ENCODE results near the gene MSGN1. TPM values are rescaled to one million over a fixed set of nuclear protein-coding genes. Genes with fewer than 3 reads are reported as not detected.
A peak's percentile ranks its signal among the peaks of the same experiment; 100 is the strongest.

The MSGN1 gene, protein sequence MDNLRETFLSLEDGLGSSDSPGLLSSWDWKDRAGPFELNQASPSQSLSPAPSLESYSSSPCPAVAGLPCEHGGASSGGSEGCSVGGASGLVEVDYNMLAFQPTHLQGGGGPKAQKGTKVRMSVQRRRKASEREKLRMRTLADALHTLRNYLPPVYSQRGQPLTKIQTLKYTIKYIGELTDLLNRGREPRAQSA
- not detected in 2 replicates for total RNA-seq (2014; rRNA removed; shearing (Covaris generic))
- polyA plus RNA-seq (2015; cell fraction: cytosol; rRNA removed) = not detected in 2 replicates
- polyA plus RNA-seq (2015; cell fraction: nucleus; rRNA removed) = not detected in 2 replicates

DNA sequence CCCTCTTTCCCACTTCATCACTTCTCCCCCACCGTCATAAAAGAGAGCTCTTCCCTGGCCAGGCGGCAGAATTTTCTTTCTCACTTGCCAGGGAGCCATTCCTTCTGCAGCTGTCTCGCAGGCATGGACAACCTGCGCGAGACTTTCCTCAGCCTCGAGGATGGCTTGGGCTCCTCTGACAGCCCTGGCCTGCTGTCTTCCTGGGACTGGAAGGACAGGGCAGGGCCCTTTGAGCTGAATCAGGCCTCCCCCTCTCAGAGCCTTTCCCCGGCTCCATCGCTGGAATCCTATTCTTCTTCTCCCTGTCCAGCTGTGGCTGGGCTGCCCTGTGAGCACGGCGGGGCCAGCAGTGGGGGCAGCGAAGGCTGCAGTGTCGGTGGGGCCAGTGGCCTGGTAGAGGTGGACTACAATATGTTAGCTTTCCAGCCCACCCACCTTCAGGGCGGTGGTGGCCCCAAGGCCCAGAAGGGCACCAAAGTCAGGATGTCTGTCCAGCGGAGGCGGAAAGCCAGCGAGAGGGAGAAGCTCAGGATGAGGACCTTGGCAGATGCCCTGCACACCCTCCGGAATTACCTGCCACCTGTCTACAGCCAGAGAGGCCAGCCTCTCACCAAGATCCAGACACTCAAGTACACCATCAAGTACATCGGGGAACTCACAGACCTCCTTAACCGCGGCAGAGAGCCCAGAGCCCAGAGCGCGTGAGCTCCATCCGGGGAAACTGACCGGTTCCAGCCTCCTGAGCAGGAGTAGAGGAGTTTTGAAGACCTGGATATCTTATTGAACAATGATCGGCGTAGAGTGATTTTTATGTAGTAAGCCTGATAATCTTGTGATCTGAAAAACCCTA lies at the start of gene MSGN1:
TSS of gene MSGN1 (plus strand) at position 65 of the 850 bp plus-strand sequence. CDS start at position 124, 59 bp downstream.
- in situ Hi-C loops (cut with HindIII; ENCODE audit: low pct_unique_long_range_greater_than_20kb, low sequenced_read_pairs) = no loop called here
- DNase-seq (ENCODE audit: low read depth, low spot score) = no peak

DNA sequence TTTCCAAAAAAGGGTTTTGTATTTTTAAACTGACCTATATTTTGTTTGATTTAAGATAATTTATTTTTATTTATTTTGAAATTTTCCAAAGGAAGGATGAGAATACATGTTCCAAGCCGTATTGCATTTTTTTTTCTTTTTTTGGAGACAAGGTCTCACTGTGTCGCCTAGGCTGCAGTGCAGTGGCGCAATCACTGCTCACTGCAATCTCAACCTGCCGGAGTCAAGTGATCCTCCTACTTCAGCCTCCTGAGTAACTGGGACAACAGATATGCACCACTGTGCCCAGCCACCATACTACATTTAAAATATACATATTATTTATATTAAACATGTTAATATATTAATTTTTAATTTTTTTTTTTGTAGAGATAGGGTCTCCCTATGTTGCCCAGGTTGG lies 47.4 kb upstream of the MSGN1 start:
- in situ Hi-C loops (cut with HindIII; ENCODE audit: low pct_unique_long_range_greater_than_20kb, low sequenced_read_pairs) = no loop called here

DNA sequence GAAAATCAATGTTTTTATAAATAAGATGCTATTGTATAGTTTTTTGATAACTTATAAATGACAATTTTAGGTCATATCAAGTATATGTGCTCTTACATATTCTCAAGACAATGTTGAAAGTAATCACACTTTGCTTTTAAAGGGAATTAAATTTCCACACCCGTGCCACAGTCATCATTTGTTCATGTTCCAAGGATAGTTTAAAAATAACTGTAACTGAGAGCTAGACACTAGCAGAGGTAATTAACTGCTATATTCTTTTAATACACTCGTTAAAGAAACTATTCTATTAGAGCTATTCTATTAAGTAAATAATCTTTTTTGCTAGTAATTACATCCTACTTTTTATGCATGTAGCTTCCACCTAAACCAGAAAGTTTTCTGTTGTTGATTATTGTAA lies 44.3 kb upstream of the MSGN1 start:
- in situ Hi-C loops (cut with HindIII; ENCODE audit: low pct_unique_long_range_greater_than_20kb, low sequenced_read_pairs) = no loop called here
- no peak for DNase-seq (ENCODE audit: low read depth, low spot score)

More for the DNA sequence above, 47.4 kb upstream of the MSGN1 start:
- DNase-seq (ENCODE audit: low read depth, low spot score) = no peak

DNA sequence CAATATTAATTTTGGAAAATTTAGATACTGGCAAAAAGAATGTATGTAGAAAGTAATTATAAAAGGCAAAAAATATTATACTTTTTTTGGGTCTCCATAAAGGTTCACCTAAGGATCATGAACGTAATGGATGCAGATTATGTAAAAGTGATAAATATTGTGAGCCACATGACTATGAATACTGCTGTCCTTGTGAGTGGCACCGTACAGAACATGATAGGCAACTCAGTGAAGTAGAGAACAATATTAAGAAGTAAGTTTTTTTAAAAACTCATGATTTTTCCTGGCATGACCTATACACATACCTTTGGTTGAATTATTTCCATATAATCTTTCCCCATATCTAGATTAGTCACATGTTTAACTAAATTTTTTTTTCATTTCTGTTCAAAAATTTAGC lies 43.7 kb upstream of the MSGN1 start:
- no peak for DNase-seq (ENCODE audit: low read depth, low spot score)
- in situ Hi-C loops (cut with HindIII; ENCODE audit: low pct_unique_long_range_greater_than_20kb, low sequenced_read_pairs) = no loop called here

DNA sequence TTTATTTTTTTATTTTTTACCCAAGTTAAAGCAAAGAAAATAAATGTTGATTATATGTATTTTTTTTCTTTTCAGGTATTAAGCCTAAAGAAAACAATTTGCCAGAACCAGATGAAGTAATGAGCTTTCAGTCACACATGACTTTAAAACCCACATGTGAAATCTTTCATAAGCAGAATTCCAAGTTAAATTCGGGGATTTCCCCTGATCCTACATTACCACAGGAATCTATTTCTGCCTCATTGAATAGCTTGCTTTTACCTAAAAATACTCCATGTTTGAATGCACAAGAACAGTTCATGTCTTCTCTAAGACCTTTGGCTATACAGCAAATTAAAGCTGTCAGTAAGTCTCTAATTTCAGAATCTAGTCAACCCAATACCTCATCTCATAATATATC lies 35.7 kb upstream of the MSGN1 start:
- in situ Hi-C loops (cut with HindIII; ENCODE audit: low pct_unique_long_range_greater_than_20kb, low sequenced_read_pairs) = no loop called here

DNA sequence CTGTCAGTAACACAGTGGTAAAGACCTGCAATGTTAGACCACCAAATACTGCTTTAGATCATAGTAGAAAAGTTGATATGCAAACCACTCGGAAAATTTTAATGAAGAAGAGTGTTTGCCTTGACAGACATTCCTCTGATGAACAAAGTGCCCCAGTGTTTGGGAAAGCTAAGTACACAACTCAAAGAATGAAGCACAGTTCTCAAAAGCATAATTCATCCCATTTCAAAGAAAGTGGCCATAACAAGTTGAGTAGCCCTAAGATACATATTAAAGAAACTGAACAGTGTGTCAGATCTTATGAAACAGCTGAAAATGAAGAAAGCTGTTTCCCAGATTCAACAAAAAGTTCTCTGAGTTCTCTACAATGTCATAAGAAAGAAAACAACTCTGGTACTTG lies 34.8 kb upstream of the MSGN1 start:
- peak; percentile 80 for DNase-seq (ENCODE audit: low read depth, low spot score)
- in situ Hi-C loops (cut with HindIII; ENCODE audit: low pct_unique_long_range_greater_than_20kb, low sequenced_read_pairs) = no loop called here

More for the DNA sequence above, 35.7 kb upstream of the MSGN1 start:
- DNase-seq (ENCODE audit: low read depth, low spot score) = peak; percentile 17

DNA sequence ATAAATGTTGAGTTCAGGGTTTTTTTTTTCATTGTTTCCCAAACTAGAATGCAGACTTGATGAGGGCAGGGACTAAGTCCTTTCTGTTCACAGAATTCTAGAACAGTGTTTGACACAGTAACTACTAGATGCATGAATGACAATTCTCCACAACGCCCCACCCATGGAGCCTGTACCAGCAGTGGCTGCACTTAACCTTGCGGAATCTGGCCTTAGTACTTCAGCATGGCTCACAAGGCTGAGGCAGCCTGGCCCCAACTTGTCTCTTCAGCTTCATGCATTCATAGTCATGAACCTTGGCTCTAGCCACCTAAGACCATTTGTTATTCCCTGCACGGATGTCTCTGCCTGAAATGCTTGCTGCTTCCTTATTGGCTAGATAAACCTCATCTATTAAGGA lies 29.5 kb upstream of the MSGN1 start:
- in situ Hi-C loops (cut with HindIII; ENCODE audit: low pct_unique_long_range_greater_than_20kb, low sequenced_read_pairs) = no loop called here

DNA sequence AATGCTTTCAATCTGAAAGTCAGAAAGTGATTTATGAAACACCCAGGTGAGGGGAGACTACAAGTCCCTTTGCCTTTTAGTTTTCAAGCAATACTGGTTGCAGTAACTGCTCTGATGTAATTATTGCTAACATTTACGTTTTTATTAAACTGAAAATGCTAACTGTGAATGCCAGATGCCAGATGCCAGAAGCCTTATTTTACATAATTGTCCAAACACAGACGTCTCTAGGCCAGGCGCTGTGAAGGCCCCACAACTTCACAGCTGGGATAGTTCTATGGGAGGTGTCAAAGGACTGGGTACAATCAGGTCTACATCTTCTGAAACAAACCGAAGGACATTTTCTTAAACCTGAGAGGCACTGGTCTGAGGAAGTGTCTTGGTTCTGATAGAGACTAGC lies 27.5 kb upstream of the MSGN1 start:
- no peak for DNase-seq (ENCODE audit: low read depth, low spot score)
- in situ Hi-C loops (cut with HindIII; ENCODE audit: low pct_unique_long_range_greater_than_20kb, low sequenced_read_pairs) = no loop called here

More for the DNA sequence above, 29.5 kb upstream of the MSGN1 start:
- DNase-seq (ENCODE audit: low read depth, low spot score) = no peak

DNA sequence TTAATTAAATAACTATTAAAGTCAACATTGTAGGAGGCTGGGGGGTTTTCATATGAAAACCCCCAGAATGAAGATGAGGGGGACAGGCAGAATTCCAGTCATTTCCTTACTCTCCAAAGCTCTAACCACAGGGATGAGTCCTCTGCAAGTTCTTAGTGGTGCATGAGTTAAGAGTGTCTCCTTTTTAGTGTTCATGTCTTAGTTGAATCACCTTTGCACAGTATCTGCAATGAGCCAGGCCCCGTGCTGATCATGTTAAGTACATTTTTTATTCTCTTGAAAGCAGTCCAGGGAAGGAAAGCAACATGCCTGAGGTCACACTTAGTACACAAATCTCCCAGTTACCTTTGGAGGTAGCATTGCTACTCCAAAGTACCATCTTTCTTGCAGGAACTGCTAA lies 25.7 kb upstream of the MSGN1 start:
- DNase-seq (ENCODE audit: low read depth, low spot score) = no peak
- in situ Hi-C loops (cut with HindIII; ENCODE audit: low pct_unique_long_range_greater_than_20kb, low sequenced_read_pairs) = no loop called here

DNA sequence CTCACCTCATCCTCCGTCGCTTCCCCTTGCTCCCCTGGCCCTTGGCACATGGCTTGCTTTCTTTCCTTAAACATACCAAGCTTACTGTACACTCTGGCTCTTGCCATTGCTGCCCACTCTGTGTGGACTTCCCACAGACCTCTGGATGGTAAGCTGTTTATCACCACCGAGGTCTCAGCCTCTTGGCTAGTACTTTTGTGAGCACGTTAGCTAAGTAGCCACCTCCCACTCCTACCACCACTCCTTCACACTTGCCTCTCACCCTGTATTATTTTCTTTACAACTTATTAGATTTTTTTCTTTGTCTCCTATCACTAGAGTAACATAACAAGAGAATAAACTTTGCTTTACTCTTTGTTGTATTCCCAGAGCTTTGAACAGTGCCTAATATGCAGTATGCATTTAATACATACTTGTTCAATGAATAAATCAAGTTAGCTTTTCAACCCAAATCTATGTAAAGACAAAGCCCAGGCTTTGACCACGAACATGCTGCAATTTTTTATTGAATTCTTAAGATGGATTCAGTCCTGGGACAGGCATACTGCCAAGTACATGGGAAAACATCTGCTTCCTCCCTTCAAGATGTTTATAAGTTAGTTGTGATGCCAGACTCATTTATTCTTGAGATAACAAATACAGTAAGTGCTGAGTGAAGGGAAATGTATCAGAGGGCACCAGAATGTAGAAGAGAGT lies 25.0 kb upstream of the MSGN1 start:
- DNase-seq (ENCODE audit: low read depth, low spot score) = no peak
- in situ Hi-C loops (cut with HindIII; ENCODE audit: low pct_unique_long_range_greater_than_20kb, low sequenced_read_pairs) = no loop called here

DNA sequence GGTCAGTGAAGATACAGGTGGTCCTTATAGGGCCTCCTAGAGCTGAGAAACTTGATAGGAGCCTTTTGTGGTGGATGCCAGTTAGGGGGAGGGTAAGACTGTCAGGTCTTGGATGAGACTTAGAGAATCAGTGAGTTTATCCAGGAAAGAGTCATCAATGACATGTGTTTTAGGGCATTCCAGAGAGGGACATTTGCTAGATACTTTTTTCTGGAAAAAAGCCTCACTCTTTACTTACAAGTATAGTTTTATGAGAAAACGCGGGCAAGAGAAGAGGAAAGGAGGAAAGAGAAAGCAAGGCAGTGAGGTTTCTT lies 24.5 kb upstream of the MSGN1 start:
- in situ Hi-C loops (cut with HindIII; ENCODE audit: low pct_unique_long_range_greater_than_20kb, low sequenced_read_pairs) = no loop called here
- DNase-seq (ENCODE audit: low read depth, low spot score) = no peak

DNA sequence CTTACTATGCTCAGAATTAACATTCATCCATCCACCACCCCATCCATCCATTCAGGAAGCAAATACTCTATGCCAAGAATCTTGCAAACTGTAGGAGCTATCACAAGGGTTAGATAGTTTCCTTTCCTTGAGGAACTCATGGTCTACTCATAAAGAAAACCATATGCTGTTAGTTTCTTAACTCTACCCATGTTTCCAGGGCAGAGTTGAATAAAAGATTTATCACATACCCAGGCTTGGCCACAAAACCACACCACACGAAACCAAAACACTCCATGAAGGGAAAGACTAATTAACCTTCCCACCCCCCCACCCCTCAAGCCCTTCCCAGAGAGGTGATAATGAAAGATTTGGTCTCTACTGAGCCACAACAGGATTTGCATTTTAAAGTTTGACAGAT lies 23.7 kb upstream of the MSGN1 start:
- no peak for DNase-seq (ENCODE audit: low read depth, low spot score)
- in situ Hi-C loops (cut with HindIII; ENCODE audit: low pct_unique_long_range_greater_than_20kb, low sequenced_read_pairs) = no loop called here

DNA sequence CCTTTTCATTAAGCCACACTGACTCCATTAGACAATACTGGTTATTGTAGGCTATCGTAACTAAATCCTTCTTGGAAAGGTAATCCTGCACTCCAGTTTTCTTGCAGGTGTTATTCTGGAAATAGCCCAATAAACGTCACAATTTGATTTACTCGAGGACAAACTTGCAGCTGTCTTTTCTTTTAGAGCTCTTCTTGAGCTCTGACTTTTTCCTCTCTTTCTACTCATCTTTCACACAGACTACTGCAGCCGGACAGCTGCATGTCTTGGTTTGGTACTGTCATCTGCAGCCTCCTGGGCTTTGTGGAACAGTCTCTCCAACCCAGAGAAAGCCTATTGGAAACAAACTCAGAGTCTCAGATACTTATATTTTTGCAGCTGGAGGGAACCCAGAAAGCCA lies 23.0 kb upstream of the MSGN1 start:
- in situ Hi-C loops (cut with HindIII; ENCODE audit: low pct_unique_long_range_greater_than_20kb, low sequenced_read_pairs) = no loop called here
- no peak for DNase-seq (ENCODE audit: low read depth, low spot score)

DNA sequence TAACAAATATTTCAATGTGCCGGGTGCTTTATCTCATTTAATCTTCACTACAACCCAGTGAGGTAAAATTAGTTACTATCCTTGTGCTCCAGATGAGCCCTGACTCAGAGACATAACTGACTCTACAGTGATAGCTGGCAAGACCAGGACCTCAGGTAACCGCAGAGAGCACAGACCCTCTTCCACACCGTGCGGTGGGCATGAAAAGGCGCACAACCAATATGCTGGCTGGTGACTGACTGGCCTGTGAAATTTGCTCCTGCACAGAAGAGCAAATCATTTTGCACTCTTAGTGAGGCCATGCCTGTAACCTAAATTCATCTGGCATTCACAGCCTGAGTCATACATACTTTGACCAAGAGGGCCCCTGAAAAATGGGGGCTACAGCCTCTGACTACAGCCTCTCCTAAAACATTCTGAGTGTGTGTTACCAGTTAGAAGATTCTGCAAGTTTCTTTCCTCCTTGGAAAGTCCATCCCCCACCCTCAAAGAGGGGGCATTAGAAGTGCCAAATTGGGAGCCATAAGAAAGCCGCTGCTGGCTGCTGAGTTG lies 22.4 kb upstream of the MSGN1 start:
- in situ Hi-C loops (cut with HindIII; ENCODE audit: low pct_unique_long_range_greater_than_20kb, low sequenced_read_pairs) = no loop called here
- DNase-seq (ENCODE audit: low read depth, low spot score) = no peak

DNA sequence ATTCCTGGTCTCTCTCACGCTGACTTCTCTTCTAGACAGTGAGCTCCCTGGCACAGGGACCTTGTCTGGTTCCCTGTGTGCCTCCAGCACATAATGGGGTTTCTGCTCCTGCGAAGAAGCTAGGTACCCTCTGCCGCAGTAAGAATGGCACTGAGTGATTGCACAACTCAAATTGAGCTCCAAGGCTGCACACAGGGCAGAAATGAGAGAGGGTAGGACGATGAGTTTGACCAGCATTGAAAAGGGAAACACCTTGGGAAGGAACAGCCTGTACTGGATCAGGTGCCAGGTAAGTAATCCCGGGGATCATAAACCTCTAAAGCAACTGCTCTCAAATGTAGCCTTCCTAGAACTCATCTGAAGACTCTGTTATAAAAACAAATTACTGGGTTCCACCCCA lies 21.0 kb upstream of the MSGN1 start:
- no peak for DNase-seq (ENCODE audit: low read depth, low spot score)
- in situ Hi-C loops (cut with HindIII; ENCODE audit: low pct_unique_long_range_greater_than_20kb, low sequenced_read_pairs) = no loop called here

DNA sequence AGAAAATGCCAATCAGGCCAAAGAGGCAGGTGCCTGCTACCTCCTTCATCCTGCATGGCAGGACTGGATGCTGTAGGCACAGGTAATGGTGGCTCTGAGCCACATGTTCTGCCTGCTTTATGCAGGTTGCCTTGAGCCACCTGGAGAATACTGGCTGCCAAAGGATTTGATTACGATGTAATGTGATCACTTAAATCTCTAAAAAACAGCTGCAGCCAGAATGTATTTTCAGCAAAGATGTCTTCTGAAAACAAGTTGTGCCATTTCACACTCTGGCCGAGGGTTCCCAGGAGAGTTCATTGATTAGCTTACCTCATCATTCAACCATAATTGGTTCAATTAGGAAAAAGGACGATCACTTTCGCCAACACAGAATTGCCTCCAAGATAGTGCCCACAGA lies 17.9 kb upstream of the MSGN1 start:
- DNase-seq (ENCODE audit: low read depth, low spot score) = no peak
- in situ Hi-C loops (cut with HindIII; ENCODE audit: low pct_unique_long_range_greater_than_20kb, low sequenced_read_pairs) = no loop called here

DNA sequence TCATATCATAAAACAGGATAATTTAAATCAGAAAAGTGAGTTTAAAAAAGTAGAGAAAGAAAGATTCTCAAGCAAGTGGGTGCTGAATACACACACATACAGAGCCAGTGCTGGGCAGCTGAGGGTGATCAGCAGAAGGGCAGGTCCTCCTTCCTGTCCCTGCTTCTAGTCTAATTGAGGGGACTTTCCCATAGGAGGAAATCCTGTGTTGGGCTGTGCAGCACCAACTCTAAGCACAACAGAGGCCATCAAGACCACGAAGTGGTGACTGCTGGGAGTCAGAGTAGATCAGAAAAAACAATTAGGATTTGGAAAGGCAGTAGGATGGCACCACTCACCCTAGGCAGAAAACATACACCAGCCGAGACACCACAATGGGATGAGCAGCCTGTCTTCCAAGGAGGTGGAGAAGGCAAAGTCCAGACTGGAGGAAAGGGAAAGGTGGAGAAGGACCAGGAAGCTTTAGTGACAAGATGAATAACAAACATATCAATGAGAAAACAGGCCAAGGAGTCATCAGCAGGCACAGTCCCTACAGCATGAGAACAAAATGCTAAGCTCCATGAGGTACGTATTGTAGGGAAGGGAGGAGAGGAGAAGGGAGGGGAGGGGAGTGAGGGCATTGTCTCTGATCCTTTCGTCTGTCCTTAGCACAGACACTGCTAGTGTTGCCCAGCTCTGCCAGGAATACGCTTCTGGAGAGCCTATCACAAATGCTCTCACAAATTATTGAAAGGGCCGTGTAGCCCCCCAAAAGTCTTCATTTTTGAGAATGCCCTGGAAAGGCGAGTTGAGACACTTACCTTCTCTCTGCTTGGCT lies 16.7 kb upstream of the MSGN1 start:
- no peak for DNase-seq (ENCODE audit: low read depth, low spot score)
- in situ Hi-C loops (cut with HindIII; ENCODE audit: low pct_unique_long_range_greater_than_20kb, low sequenced_read_pairs) = no loop called here
